Breast epithelium (tissue), 3 donors: Measurements from ENCODE around the gene UACA.

Experiments
- CTCF ChIP-seq, 3 donors: fragments of 450-650 bp; IDR thresholded peaks; one replicate each; pipeline ENCODE4 v1.5.1; 2016 to 2017; ENCODE audit warnings: antibody characterized with exemption in 3 of 3, mild to moderate bottlenecking in 3 of 3, moderate library complexity in 3 of 3
- POLR2A ChIP-seq: fragments of 450-650 bp; IDR thresholded peaks from one replicate; pipeline ENCODE4 v1.6.1; 2016; ENCODE audit warnings: antibody characterized with exemption, mild to moderate bottlenecking, moderate library complexity

DNA sequence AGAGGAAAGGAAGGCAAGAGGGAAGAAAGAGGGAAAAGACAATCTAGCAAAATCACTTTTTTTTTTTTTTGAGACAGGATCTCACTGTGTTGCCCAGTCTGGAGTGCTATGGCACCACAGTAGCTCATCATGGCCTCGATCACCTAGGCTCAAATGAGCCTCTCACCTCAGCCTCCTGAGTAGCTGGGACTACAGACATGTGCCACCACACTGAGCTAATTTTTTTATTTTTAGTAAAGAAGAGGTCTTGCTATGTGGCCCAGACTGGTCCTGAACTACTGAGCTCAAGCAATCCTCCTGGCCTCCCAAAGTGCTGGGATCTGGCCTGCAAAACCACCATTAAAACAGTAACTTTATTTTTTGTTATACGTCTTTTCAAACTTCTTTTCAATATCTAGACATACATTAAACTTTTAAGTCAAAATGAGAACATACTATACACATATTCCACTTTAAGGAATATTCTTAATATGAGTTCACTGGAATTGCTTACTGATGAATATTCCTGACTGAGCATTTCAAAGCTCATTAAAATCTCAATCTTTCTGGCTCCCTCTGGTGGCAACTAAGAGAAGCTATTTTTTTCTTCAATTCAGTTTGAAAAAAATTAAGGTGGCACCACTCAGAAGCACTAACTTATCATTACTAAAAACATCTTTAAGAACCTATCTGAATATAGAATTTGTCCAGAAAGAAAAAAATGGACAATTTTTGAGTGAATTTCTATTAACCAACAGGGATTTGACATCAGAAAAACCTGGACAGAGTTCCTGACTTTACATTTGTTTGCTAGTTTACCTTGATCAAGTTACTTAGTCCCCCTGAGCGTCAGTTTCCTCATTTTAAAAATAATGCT is 40.9 kb downstream of the UACA start:
- peak; percentile 69 to 71 (median 70) for TF ChIP-seq CTCF (IDR thresholded peaks at IDR 0.05)
- no peak for TF ChIP-seq POLR2A
